GM12878 (cell line): ENCODE data around the gene AIDA. TPM values are rescaled to one million over a fixed set of nuclear protein-coding genes. Genes with fewer than 3 reads are reported as not detected.

ENCODE experiments used
- BHLHE40 ChIP-seq, 2 experiments: fragments of 450-650 bp in 1 of 2; IDR thresholded peaks; 2 replicates each; pipeline ENCODE4 v1.6.1; 2011 to 2017; ENCODE audit warnings: low read depth in 2 of 2, borderline replicate concordance in 1 of 2, improper control_type of control experiment in 1 of 2, low read length in 1 of 2, mild to moderate bottlenecking in 1 of 2
- CREM ChIP-seq: IDR thresholded peaks from 2 replicates; pipeline ENCODE4 v1.6.1; 2014; ENCODE audit warnings: antibody characterized with exemption, low read depth
- E2F8 ChIP-seq: fragments of 450-650 bp; IDR thresholded peaks from 2 replicates; pipeline ENCODE4 v1.6.1; 2018; ENCODE audit warnings: mild to moderate bottlenecking, low read depth, moderate library complexity; ENCODE audit not compliant: partially characterized antibody
- ELK1 ChIP-seq: IDR thresholded peaks from 2 replicates; pipeline ENCODE4 v1.6.1; 2012; ENCODE audit warnings: low read depth, low read length, improper control_type of control experiment
- FOS ChIP-seq: IDR thresholded peaks from 3 replicates; pipeline ENCODE4 v1.6.1; 2011; ENCODE audit warnings: borderline replicate concordance; ENCODE audit not compliant: insufficient read length; ENCODE audit errors: extremely low read depth
- HCFC1 ChIP-seq: fragments of 150-350 bp; IDR thresholded peaks from 2 replicates; pipeline ENCODE4 v1.6.1; 2014; ENCODE audit warnings: low read length
- LARP7 ChIP-seq: fragments of 450-650 bp; IDR thresholded peaks from 2 replicates; pipeline ENCODE4 v1.6.1; 2017; ENCODE audit warnings: mild to moderate bottlenecking
- MXI1 ChIP-seq: fragments of 150-350 bp; IDR thresholded peaks from 2 replicates; pipeline ENCODE4 v1.6.1; 2011; ENCODE audit warnings: low read depth, mild to moderate bottlenecking, inconsistent platforms, low read length, improper control_type of control experiment
- NR2C1 ChIP-seq: fragments of 450-650 bp; IDR thresholded peaks from 2 replicates; pipeline ENCODE4 v1.6.1; 2017; ENCODE audit warnings: antibody characterized with exemption, mild to moderate bottlenecking, moderate library complexity
- SIN3A ChIP-seq: IDR thresholded peaks from 2 replicates; pipeline ENCODE4 v1.6.1; 2012; ENCODE audit warnings: low read depth, low read length, improper control_type of control experiment
- SPI1 ChIP-seq: IDR thresholded peaks from 2 replicates; pipeline ENCODE4 v1.6.1; 2011; ENCODE audit warnings: low read depth, mild to moderate bottlenecking, low read length, moderate library complexity, borderline replicate concordance; ENCODE audit not compliant: insufficient read depth
- polyA plus RNA-seq, 11 experiments: library from polyadenylated mRNA; depleted of rRNA in 4 of 11; unstranded in 6 of 11; stranded (reverse) in 5 of 11; fragments of >200 nt; fragmentation: Nextera tagmentation in 4 of 11; fragmentation: Illumina TruSeq in 1 of 11; extraction: Ambion mirVana in 4 of 11; extraction: Trizol in 1 of 11; gene quantifications; 1 replicate in 1 of 11; 2 replicates in 10 of 11; pipeline versions ENCODE4 v1.2.1 to v1.2.3, GENCODE V29; 2011 to 2016; ENCODE audit warnings: inconsistent platforms in 2 of 11, missing spikeins in 2 of 11, low read depth in 1 of 11
- total RNA-seq, 4 experiments: library from RNA; depleted of rRNA in 3 of 4; stranded (reverse); fragments of >200 nt in 3 of 4; fragmentation: Illumina TruSeq in 1 of 4; extraction: Trizol in 1 of 4; gene quantifications; 2 replicates each; pipeline versions ENCODE4 v1.2.1 to v1.2.3, GENCODE V29; 2013 to 2021
- TF ChIP-seq, protein P1 (sequence below): fragments of 450-650 bp; formaldehyde crosslinking; IDR thresholded peaks from 2 replicates; pipeline ENCODE4 v1.4.0; 2022; ENCODE audit warnings: mild to moderate bottlenecking, moderate library complexity
- TF ChIP-seq, protein P2 (sequence below): IDR thresholded peaks from 2 replicates; pipeline ENCODE4 v1.6.1; 2011; ENCODE audit warnings: borderline replicate concordance, low read depth, mild to moderate bottlenecking, moderate library complexity, mixed read lengths, low read length; ENCODE audit not compliant: insufficient read depth; ENCODE audit errors: extremely low read length
- TF ChIP-seq, protein P3 (sequence below): fragments of 450-650 bp; IDR thresholded peaks from 2 replicates; pipeline ENCODE4 v1.6.1; 2014; ENCODE audit warnings: mild to moderate bottlenecking
- TF ChIP-seq, protein P4 (sequence below): fragments of 450-650 bp; IDR thresholded peaks from 2 replicates; pipeline ENCODE4 v1.6.1; 2016; ENCODE audit warnings: mild to moderate bottlenecking
- TF ChIP-seq, protein P5 (sequence below): IDR thresholded peaks from 2 replicates; pipeline ENCODE4 v1.6.1; 2012; ENCODE audit warnings: low read depth, low read length, improper control_type of control experiment

Gene AIDA
- total and polyA plus RNA-seq, 10 of the 15 experiments (the other 5 are each of a cell fraction or from before 2014, with no cell fraction given), result 8.9 to 43.1 (median 19.2) TPM

- TF ChIP-seq, protein P1, sequence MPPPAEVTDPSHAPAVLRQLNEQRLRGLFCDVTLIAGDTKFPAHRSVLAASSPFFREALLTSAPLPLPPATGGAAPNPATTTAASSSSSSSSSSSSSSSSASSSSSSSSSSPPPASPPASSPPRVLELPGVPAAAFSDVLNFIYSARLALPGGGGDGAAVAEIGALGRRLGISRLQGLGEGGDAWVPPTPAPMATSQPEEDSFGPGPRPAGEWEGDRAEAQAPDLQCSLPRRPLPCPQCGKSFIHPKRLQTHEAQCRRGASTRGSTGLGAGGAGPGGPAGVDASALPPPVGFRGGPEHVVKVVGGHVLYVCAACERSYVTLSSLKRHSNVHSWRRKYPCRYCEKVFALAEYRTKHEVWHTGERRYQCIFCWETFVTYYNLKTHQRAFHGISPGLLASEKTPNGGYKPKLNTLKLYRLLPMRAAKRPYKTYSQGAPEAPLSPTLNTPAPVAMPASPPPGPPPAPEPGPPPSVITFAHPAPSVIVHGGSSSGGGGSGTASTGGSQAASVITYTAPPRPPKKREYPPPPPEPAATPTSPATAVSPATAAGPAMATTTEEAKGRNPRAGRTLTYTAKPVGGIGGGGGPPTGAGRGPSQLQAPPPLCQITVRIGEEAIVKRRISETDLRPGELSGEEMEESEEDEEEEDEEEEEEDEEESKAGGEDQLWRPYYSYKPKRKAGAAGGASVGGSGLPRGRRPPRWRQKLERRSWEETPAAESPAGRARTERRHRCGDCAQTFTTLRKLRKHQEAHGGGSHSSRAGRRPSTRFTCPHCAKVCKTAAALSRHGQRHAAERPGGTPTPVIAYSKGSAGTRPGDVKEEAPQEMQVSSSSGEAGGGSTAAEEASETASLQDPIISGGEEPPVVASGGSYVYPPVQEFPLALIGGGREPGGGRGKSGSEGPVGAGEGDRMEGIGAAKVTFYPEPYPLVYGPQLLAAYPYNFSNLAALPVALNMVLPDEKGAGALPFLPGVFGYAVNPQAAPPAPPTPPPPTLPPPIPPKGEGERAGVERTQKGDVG (CRISPR knock-in tag), result no peak
- TF ChIP-seq BHLHE40 (IDR thresholded peaks at IDR 0.05; ENCODE audit: borderline replicate concordance in 1 of 2, low read depth in 2 of 2, low read length in 1 of 2), result peak; percentile 86 to 88; a peak in 3 of 4 replicates
- 0 out of 2 replicates have a peak, but pooled peaks have one; percentile 61 for TF ChIP-seq LARP7
- TF ChIP-seq, protein P2, sequence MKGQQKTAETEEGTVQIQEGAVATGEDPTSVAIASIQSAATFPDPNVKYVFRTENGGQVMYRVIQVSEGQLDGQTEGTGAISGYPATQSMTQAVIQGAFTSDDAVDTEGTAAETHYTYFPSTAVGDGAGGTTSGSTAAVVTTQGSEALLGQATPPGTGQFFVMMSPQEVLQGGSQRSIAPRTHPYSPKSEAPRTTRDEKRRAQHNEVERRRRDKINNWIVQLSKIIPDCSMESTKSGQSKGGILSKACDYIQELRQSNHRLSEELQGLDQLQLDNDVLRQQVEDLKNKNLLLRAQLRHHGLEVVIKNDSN, result no peak
- TF ChIP-seq ELK1, result peak; percentile 72
- TF ChIP-seq, protein P3, sequence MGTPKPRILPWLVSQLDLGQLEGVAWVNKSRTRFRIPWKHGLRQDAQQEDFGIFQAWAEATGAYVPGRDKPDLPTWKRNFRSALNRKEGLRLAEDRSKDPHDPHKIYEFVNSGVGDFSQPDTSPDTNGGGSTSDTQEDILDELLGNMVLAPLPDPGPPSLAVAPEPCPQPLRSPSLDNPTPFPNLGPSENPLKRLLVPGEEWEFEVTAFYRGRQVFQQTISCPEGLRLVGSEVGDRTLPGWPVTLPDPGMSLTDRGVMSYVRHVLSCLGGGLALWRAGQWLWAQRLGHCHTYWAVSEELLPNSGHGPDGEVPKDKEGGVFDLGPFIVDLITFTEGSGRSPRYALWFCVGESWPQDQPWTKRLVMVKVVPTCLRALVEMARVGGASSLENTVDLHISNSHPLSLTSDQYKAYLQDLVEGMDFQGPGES, result no peak
- TF ChIP-seq, protein P4, sequence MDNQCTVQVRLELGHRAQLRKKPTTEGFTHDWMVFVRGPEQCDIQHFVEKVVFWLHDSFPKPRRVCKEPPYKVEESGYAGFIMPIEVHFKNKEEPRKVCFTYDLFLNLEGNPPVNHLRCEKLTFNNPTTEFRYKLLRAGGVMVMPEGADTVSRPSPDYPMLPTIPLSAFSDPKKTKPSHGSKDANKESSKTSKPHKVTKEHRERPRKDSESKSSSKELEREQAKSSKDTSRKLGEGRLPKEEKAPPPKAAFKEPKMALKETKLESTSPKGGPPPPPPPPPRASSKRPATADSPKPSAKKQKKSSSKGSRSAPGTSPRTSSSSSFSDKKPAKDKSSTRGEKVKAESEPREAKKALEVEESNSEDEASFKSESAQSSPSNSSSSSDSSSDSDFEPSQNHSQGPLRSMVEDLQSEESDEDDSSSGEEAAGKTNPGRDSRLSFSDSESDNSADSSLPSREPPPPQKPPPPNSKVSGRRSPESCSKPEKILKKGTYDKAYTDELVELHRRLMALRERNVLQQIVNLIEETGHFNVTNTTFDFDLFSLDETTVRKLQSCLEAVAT, result peak; percentile 78
- peak; percentile 66; the same call in 1 of the 2 replicates for TF ChIP-seq NR2C1
- TF ChIP-seq MXI1, result peak; percentile 86
- TF ChIP-seq, protein P5, sequence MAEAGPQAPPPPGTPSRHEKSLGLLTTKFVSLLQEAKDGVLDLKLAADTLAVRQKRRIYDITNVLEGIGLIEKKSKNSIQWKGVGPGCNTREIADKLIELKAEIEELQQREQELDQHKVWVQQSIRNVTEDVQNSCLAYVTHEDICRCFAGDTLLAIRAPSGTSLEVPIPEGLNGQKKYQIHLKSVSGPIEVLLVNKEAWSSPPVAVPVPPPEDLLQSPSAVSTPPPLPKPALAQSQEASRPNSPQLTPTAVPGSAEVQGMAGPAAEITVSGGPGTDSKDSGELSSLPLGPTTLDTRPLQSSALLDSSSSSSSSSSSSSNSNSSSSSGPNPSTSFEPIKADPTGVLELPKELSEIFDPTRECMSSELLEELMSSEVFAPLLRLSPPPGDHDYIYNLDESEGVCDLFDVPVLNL, result no peak
- peak; percentile 95 for TF ChIP-seq SIN3A
- TF ChIP-seq FOS, result no peak
- TF ChIP-seq CREM, result peak; percentile 99
- TF ChIP-seq SPI1, result peak; percentile 44; the same call in 1 of the 2 replicates
- peak; percentile 63 for TF ChIP-seq E2F8
- peak; percentile 80 for TF ChIP-seq HCFC1
Observed at GRCh38 chr1:222643938-222644635, 68.2 kb downstream of the AIDA start (continued).
